OCI-LY1 (cell line): ENCODE data around the gene C19orf85.

Experiments used
- EZH2 ChIP-seq: fragments of 200-600 bp; sonication (generic), shearing (Covaris generic); IDR thresholded peaks from 2 replicates; pipeline ENCODE4 v1.8.0; 2017; ENCODE audit warnings: borderline replicate concordance, mixed run types, mild to moderate bottlenecking, antibody characterized with exemption, low read length, moderate library complexity, mixed read lengths
- TF ChIP-seq, protein P1 (sequence below): fragments of 200-600 bp; sonication (generic), shearing (Covaris generic); IDR thresholded peaks from 2 replicates; pipeline ENCODE4 v1.5.1; 2017; ENCODE audit warnings: mild to moderate bottlenecking, antibody characterized with exemption, low read length, moderate library complexity, mixed read lengths

DNA sequence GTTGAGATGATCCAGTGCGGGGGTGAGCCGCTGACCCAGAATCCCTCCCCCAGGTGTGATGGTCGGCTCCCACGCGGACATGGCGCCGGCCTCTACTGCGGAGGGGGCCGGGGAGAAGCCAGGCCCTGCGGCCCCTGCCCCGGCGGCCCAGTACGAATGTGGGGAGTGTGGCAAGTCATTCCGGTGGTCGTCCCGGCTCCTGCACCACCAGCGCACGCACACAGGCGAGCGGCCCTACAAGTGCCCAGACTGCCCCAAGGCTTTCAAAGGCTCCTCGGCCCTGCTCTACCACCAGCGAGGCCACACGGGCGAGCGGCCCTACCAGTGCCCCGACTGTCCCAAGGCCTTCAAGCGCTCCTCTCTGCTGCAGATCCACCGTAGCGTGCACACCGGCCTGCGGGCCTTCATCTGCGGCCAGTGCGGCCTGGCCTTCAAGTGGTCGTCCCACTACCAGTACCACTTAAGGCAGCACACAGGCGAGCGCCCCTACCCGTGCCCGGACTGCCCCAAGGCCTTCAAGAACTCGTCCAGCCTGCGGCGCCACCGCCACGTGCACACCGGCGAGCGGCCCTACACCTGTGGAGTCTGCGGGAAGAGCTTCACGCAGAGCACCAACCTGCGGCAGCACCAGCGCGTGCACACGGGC lies 16.7 kb upstream of the C19orf85 start:
- TF ChIP-seq, protein P1, sequence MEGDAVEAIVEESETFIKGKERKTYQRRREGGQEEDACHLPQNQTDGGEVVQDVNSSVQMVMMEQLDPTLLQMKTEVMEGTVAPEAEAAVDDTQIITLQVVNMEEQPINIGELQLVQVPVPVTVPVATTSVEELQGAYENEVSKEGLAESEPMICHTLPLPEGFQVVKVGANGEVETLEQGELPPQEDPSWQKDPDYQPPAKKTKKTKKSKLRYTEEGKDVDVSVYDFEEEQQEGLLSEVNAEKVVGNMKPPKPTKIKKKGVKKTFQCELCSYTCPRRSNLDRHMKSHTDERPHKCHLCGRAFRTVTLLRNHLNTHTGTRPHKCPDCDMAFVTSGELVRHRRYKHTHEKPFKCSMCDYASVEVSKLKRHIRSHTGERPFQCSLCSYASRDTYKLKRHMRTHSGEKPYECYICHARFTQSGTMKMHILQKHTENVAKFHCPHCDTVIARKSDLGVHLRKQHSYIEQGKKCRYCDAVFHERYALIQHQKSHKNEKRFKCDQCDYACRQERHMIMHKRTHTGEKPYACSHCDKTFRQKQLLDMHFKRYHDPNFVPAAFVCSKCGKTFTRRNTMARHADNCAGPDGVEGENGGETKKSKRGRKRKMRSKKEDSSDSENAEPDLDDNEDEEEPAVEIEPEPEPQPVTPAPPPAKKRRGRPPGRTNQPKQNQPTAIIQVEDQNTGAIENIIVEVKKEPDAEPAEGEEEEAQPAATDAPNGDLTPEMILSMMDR, result no peak
- TF ChIP-seq EZH2, result no peak
